HG02973 (cell line): ENCODE data around the gene E4F1.
A peak's percentile ranks its signal among the peaks of the same experiment; 100 is the strongest.
"Not testable (repeated sequence)": the region's sequence is repeated elsewhere in the genome, so short reads cannot be mapped to it uniquely, and the experiment has no call there.

Source experiments
- ATAC-seq: cut with Tn5 transposase; IDR thresholded peaks from one replicate; pipeline ENCODE4 v1.9.1; 2021; ENCODE audit warnings: moderate library complexity; ENCODE audit not compliant: unreplicated experiment

Gene E4F1

DNA sequence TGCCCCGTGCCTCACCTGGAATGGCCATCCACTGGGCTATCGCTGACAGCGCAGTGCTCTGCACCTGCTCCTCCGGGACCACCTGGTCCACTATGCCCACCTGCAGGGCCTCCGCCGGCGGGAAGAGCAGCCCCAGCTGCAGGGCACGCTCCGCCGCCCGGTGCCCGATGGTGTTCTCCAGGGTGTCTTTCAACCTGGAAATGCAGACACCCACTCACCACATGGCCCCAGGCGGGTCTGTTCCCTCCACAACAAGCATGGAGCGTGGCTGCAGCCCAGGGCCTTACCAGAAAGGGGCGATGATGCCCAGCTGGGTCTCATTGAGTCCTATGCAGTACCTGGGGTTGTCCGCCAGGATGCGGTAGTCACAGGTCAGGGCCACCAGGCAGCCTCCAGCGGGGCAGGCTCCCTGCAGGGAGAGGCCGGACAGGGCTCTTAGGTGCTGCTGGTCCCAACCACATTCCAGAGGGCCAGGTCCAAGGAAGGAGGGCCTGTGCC is 19.7 kb downstream of the E4F1 start:
- no peak for ATAC-seq

DNA sequence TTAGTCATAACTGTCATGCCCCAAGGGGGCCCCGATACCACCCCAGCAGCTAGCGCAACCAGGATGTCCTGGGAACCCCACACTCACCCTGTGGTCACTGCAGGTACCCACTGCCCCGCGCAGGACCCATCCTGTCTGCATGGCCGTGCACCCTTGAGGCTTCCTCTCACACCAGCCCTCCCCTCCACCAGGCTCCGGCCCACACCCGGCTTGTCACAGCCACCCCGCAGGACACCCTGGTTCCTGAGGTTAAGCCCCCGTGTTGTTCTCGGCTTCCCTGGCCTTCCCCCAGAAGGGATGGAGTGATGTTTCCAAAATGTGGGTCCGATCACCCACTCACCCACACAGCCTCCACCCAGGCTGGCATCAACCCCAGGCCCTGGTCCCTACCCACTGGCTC is 20.4 kb downstream of the E4F1 start:
- ATAC-seq: no peak

- ATAC-seq: no peak
Observed at GRCh38 chr16:2244301-2244700, 20.9 kb downstream of the E4F1 start.

GRCh38 chr16:2244926-2245795 is 21.8 kb downstream of the E4F1 start:
- ATAC-seq: no peak

DNA sequence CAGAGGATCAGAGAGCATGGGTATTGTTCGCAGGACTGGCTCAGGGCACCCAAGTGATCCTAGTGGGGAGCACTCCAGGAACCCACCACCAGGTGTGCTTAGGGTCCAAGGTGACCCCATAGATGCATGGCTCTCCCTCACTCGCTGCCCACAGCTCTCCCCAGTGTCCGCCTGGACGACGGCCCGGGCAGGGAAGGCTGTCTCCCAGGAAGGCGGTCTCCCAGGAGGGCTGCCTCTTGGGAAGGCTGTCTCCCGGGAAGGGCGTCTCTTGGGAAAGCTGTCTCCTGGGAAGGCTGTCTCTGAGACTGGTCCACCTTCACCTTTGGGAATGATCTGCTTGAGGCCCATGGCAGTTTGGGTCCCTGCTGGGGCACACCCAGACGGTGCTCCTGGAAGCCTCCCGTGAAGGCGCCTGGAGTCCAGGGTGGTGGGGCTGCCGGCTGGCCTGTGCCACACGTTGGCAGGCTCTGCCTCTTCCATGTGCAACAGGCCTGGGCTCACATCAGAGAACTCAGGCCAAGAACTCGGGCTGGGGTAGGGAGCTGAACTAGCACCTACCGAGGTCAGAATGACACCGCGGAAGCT is 23.0 kb downstream of the E4F1 start:
- no peak for ATAC-seq

DNA sequence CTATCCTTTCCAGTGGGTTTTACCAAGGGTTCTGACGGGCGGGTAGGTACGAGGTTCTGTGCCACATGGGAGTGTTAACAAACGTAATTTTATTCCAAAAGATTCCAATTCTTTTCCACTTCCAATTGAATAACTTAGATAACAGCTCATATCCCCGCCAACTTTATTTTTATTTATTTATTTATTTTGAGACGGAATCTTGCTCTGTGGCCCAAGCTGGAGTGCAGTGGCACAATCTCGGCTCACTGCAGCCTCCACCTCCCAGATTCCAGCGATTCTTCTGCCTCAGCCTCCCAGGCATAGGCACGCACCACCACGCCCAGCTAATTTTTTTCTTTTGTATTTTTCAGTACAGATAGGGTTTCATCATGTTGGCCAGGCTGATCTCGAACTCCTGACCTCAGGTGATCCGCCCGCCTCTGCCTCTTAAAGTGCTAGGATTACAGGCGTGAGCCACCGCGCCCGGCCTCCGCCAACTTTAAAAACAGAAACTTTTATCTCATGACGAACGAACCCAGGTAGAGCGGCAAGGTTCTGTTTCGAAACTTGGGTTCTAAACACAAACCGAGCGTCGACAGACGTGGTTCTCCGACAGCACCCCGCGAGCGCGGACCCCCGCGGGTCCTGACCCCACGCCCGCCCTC is 27.4 kb downstream of the E4F1 start:
- ATAC-seq: no peak

DNA sequence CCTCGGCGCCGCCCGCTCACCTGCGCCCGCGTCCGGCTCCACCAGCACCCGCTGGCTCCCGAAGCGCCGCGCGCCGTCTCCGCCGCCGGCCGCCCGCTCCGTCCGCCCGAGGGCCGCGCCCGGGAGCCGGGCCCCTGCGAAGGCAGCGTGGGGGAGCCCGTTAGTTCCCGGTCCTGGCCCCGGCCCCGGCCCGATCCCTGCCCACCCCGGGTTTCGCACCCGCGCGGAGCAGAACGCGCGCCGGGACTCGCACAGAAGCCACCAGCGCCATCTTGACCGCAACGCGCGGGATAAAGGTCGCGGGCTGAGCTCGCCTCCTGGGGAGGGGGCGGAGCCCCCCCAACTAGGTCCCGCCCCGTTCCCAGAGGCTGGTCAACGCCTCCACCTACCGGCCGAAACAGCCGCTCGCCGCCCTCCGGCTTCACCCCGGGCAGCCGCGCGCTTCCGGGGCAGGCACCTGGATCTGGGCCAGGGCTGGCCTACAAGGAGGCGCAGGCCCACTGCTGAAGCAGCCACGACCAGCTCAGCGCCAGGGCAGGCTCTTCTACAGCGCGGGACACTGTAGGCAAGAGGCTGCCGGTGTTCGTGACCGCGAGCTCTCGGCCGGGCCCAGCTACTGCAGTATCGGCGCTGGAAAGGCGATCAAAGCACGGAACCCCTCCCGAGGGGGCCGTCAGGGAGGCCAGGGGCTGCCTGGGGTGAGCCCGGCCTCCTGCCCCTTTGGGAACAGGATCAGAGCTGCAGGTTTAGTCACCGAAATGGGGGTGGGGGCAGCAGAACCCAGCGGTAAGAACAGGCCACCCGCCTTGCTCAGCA is 28.1 kb downstream of the E4F1 start, which contains the start of gene ECI1:
TSS of gene ECI1 (minus strand) at position 292 of the 816 bp plus-strand sequence. CDS start at position 271, 21 bp downstream.
- peak; percentile 88 for ATAC-seq

- ATAC-seq: no peak
Observed at GRCh38 chr16:2252806-2253148, 29.4 kb downstream of the E4F1 start.

DNA sequence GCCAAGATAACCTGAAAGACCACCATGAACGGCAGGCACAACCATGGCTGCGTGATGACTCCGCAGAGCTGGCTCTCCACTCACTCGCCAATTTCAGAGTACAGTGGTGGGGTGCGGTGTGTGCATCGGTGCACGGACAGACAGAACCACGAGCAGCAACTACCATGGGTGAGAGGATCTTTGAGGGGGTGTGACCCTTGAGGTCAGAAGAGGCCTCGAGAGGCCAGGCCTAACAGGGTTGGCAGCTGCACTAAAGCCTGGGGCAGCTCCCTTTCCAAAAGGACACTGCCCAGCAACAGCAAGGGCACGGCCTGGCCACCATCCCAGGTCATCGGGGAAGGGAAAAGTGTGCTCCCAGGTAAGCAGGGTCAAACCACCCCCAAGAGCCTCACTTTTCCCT is 29.9 kb downstream of the E4F1 start:
- no peak for ATAC-seq

- ATAC-seq: no peak
Observed at GRCh38 chr16:2256531-2257140, 33.2 kb downstream of the E4F1 start.

- no peak for ATAC-seq
Observed at GRCh38 chr16:2257726-2258125, 34.3 kb downstream of the E4F1 start.

- ATAC-seq: not testable (repeated sequence)
Observed at GRCh38 chr16:2258530-2258929, 35.1 kb downstream of the E4F1 start.

DNA sequence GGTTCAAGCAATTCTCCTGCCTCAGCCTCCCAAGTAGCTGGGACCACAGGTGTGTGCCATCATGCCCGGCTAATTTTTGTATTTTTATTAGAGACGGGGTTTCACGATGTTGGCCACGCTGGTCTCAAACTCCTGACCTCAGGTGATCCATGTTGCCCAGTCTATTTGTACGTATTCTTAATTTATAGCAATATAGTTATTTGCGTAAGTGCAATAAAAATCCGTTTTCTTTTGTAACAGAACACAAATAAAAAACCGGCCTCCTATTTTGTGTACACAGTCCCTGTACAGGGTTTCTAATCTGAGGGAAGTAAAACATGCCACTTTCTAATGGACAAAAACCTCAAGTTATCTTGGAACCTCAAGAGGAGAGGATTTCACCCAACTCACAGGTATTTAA is 36.9 kb downstream of the E4F1 start:
- ATAC-seq: no peak

- ATAC-seq: not testable (repeated sequence)
Observed at GRCh38 chr16:2263026-2263425, 39.6 kb downstream of the E4F1 start.

GRCh38 chr16:2266887-2267286 is 43.5 kb downstream of the E4F1 start:
- not testable (repeated sequence) for ATAC-seq

DNA sequence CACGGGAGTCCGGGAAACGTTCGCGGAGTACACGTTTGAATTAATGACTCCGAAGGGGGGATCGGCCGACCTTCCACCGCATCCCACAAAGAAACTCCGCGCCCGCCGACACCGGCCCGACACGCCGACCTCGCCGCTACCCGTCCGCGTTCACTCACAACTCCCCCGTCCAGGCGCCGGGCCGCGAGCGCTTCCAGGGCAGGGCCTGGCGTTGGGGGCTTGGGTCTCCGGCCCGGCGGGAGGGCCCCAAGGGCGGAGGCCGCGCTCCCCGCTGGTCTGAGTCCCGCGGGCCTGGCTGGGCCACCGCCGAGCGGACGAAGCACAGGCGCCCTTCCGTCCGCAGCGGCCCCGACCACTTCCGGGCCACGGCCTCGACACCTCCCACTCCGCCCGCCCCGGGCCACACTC is 44.1 kb downstream of the E4F1 start:
- peak; percentile 49 for ATAC-seq

DNA sequence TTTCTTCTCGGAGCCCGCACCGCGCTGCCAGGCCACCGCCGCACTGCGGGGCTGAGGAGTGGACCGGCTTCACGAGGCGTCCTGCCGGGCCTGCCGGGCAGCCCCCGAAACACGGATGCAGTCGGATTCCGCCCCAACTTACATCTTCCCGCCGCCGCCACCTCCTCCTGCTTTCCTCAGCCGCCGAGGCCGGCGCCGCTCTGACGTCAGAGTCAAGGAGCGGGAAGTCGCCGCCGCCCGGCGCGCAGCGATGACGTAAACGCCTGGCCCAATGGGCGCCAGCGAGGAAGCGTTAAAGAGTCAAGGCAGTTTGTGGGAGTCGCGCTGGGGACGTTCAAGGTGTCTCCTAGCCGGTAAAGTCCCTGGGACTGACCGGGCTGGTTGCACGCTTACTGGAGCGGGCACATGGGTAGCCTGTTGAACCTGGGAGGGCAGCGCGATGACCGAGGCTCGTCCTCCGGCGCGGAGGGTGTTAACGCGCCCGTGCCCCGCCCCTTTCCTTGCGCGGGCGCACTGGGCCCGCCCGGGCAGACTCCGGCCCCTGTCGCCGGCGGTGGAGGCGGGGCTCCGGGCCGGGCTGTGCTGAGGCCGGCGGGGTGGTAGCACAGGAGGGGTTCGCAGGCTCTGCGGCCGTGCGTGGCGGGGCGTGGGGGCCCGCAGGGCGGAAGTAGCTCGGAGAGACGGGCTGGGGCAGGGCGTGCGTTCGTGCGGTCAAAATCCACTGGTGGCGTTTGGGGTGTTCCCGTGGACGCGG is 44.7 kb downstream of the E4F1 start, which contains the start of gene RNPS1:
TSS of gene RNPS1 (minus strand) at position 214 of the 754 bp plus-strand sequence. CDS start 3,483 bp downstream, outside the sequence.
- peak; percentile 65 for ATAC-seq

- no peak for ATAC-seq
Observed at GRCh38 chr16:2270070-2270462, 46.7 kb downstream of the E4F1 start.

DNA sequence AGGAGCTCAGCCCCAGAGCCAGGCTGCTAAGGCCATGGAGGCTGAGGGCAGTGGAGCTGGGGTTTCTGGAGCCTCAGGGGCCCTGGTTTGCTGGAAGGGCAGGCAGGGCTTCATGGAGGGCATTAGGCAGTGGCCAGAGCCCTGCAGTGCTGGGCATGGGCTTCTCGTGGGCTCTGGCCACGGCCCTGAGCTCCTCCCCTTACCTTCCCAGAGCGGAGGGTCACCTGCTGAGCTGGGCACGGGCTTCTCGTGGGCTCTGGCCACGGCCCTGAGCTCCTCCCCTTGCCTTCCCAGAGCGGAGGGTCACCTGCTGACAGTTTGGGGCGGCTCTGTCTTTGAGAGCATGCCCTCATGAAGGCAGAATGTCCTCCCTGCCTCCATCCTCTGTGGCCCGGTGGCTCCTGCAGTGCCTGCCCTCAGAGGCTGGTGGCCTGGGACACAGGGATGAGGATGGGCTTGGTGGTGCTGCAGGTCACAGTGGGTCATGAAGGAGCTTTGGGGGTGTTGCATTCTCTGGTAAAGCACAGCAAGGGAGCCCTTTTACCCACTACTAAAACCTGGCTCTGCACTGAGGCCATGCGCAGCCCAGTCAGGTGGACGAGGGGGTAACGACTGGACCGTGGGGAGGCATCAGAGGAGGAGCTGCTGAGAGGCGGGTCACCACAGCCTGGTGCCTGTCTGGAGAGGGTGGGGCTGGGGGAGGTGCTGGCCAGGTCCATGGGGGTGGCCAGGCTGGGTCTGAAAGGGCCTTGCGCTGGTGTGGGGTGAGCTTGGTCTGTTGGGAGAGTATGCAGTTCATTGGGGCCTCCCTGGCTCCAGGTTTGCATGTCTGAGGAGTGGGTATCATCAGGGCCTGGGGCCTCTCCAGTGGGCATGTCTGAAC is 47.4 kb downstream of the E4F1 start:
- no peak for ATAC-seq
